GM19043 (cell line): ENCODE data around the gene BBC3.

ENCODE experiments used
- ATAC-seq: cut with Tn5 transposase; IDR thresholded peaks from one replicate; pipeline ENCODE4 v1.9.1; 2021; ENCODE audit warnings: low read depth; ENCODE audit not compliant: unreplicated experiment

The BBC3 gene

GRCh38 chr19:47203254-47203653 lies 27.7 kb downstream of the BBC3 start:
- ATAC-seq = no peak

GRCh38 chr19:47200530-47200929 lies 30.5 kb downstream of the BBC3 start:
- no peak for ATAC-seq

- ATAC-seq = no peak
These were observed 33.9 kb downstream of the BBC3 start for GRCh38 chr19:47197141-47197540.

GRCh38 chr19:47195434-47195833 lies 35.6 kb downstream of the BBC3 start:
- no peak for ATAC-seq

- ATAC-seq = no peak
These were observed 40.8 kb downstream of the BBC3 start for GRCh38 chr19:47190167-47190727.

GRCh38 chr19:47188507-47189033 lies 42.4 kb downstream of the BBC3 start:
- ATAC-seq = no peak

GRCh38 chr19:47187797-47188196 lies 43.2 kb downstream of the BBC3 start:
- no peak for ATAC-seq

GRCh38 chr19:47187335-47187655 lies 43.7 kb downstream of the BBC3 start:
- ATAC-seq = no peak

- ATAC-seq = peak; percentile 86
These were observed 44.3 kb downstream of the BBC3 start for GRCh38 chr19:47186446-47187334.

GRCh38 chr19:47183601-47184000 lies 47.4 kb downstream of the BBC3 start:
- ATAC-seq = no peak

GRCh38 chr19:47179653-47180310 lies 51.2 kb downstream of the BBC3 start:
- no peak for ATAC-seq

GRCh38 chr19:47176627-47177090 lies 54.3 kb downstream of the BBC3 start:
- no peak for ATAC-seq

GRCh38 chr19:47176071-47176626 lies 54.9 kb downstream of the BBC3 start:
- ATAC-seq = no peak

- ATAC-seq = no peak
These were observed 58.1 kb downstream of the BBC3 start for GRCh38 chr19:47172666-47173455.
